Astrocyte of the cerebellum (primary cell): ENCODE measurements around the gene GAS7.

ENCODE experiments used
- DNase-seq: peaks from one replicate; pipeline ENCODE4 v3.0.0-alpha.2; 2011; ENCODE audit warnings: low read depth
- H3K4me3 ChIP-seq: 2 replicates; pipeline ENCODE4 v1.5.1; 2011; ENCODE audit warnings: mild to moderate bottlenecking, low read depth, low read length, moderate library complexity
- CTCF ChIP-seq: IDR thresholded peaks from 2 replicates; pipeline ENCODE4 v1.5.1; 2012; ENCODE audit warnings: low read length, low read depth, moderate library complexity, mild to moderate bottlenecking; ENCODE audit errors: missing control alignments
- in situ Hi-C: cut with HindIII; loops from 2 replicates; pipeline ENCODE4 v1.10.0; 2017; ENCODE audit warnings: low sequenced_read_pairs

Gene GAS7

GRCh38 chr17:9904277-9905077 lies 293.9 kb downstream of the GAS7 start:
- DNase-seq = no peak
- in situ Hi-C loops = no loop called here
- H3K4me3 ChIP-seq = no peak overlapping the region
- TF ChIP-seq CTCF = no peak

DNA sequence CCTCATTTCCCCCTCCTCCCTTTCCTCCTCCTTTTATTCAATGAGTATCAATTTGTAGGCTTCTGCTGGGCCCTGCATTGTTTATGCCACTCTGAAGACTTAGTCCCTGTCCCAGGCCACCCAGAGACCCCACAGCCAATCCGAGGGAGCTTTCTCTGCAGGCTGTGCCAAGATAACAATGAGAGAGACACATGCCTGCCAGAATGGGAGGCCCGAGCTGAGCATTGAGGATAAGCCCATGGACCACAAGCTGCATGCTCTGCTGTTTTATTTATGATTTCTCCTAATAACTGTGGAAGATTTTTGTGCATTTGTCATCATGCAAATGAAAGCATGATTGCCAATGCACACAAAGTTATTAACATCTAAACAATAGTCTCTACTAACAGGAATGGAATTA lies 296.3 kb downstream of the GAS7 start:
- in situ Hi-C loops = no loop called here
- no peak overlapping the region for H3K4me3 ChIP-seq
- no peak for TF ChIP-seq CTCF
- peak; percentile 42 for DNase-seq

- peak; percentile 43 for DNase-seq
- in situ Hi-C loops = no loop called here
- no peak for TF ChIP-seq CTCF
- H3K4me3 ChIP-seq = no peak overlapping the region
Observed at GRCh38 chr17:9900784-9901183, 297.6 kb downstream of the GAS7 start.

DNA sequence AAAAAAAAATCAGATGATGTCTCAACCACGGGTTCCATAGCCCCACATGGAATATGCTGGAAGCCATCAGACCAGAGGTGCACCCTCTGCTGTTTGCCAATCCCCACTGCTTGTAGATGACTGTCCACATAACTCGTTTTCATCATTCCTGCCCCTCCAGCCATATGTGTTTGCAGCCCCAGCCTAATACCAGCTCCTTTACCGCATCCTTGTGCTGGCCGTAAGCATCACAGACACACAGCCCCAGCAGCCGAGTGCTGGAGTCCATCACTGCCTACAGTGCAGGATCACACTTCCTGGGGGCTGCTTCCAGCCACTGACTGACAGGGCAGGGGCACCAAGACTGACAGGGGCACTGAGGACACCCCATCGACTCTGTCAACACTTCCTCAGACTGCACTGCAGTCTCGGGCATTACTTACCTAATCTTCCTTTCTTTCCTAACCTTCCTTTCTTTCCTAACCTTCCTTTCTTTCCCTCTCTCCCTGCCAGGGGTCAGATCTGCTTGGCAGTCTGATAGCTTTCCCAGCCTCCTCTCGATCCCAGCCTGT lies 298.3 kb downstream of the GAS7 start:
- TF ChIP-seq CTCF = no peak
- in situ Hi-C loops = no loop called here
- no peak for DNase-seq
- H3K4me3 ChIP-seq = no peak overlapping the region

- DNase-seq = no peak
- H3K4me3 ChIP-seq = no peak overlapping the region
- in situ Hi-C loops = no loop called here
- TF ChIP-seq CTCF = no peak
Observed at GRCh38 chr17:9899280-9900043, 298.9 kb downstream of the GAS7 start.

GRCh38 chr17:9898812-9899211 lies 299.6 kb downstream of the GAS7 start:
- no peak for TF ChIP-seq CTCF
- no peak for DNase-seq
- no peak overlapping the region for H3K4me3 ChIP-seq
- in situ Hi-C loops = no loop called here
